ENCODE data around the gene RPN2. TPM values are rescaled to one million over a fixed set of nuclear protein-coding genes. Genes with fewer than 3 reads are reported as not detected.
A peak's percentile ranks its signal among the peaks of the same experiment; 100 is the strongest.

RPN2 gene
- total RNA-seq, 2 experiments from 2014 or later, result 110 to 138 TPM

DNA sequence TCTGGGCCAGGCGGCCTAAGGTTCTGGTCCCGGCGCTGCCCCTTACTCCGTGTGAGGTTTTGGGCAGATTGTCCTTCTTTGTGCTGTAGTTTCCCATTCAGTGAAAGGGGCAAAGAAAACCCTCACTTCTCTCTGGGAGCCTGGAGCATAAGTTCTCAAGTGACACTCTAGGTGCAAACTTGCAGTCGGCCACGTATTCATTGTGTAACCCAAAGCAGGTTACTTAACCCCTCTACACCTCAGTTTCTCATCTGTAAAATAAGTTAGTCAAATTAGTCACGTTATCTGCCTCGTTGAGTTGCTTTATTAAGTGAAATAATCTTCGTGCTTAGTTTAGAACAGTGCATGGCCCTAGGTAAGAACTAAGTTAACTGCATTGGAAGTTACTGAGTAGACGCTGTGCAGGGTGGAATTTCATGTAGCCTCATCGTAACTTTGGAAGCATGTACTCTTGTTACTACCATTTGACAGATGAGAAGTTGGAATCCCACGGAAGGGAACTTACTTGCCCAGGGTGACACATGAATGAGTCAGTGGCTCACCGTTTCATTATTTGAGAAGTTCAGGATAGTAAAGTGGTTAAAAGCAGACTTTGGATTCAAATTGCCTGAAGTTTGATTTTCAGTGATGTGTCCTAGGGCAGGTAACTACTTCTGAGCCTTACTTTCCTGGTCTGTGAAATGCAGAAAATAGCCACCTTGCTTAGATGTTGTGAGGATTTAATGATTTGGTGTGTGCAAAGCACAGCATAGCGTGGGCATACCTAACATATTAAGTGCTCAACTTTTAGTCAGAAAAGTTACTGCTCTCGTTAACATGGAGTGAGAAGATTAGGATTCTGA is 774 bp downstream of the RPN2 start:
- Histone ChIP-seq H3K79me2 (ENCODE audit: insufficient read depth, low read depth, low read length) (peaks cover 61% of the 10 kb centered on the region), H3K4me3 (ENCODE audit: low read depth, low read length, poor library complexity, severe bottlenecking) (peak overlapping the region; percentile 88), H3K36me3 (ENCODE audit: insufficient read depth, low read length) (peaks cover 35% of the 10 kb centered on the region), H3K9me3 (ENCODE audit: low read length) (no peaks in the 10 kb centered on the region), H3K4me1 (ENCODE audit: insufficient read depth, low read length, poor library complexity, severe bottlenecking) (peaks cover 31% of the 10 kb centered on the region), H4K20me1 (ENCODE audit: insufficient read depth, low read length) (peaks cover 10% of the 10 kb centered on the region; the same call in 1 of the 2 replicates), H2AFZ (ENCODE audit: low read length) (peak overlapping the region; percentile 35; the same call in 1 of the 2 replicates), H3K9me2 (ENCODE audit: insufficient read depth, low read length) (no peaks in the 10 kb centered on the region), H3K4me2 (ENCODE audit: low read length) (peak overlapping the region; percentile 93), H3K27ac (ENCODE audit: low read depth, low read length, poor library complexity, severe bottlenecking) (peak overlapping the region; percentile 80)
- intact Hi-C loops (cut with micrococcal nuclease; ENCODE audit: unreplicated experiment), result loop anchor here (2.0 kb wide), 1 partner anchor 85 kb away; the partner anchor contains the start of gene RBL1
- CTCF ChIA-PET (ENCODE audit: unreplicated experiment), result no interaction called here
- DNase-seq (ENCODE audit: low spot score), result peak; percentile 44
- TF ChIP-seq, protein P1, sequence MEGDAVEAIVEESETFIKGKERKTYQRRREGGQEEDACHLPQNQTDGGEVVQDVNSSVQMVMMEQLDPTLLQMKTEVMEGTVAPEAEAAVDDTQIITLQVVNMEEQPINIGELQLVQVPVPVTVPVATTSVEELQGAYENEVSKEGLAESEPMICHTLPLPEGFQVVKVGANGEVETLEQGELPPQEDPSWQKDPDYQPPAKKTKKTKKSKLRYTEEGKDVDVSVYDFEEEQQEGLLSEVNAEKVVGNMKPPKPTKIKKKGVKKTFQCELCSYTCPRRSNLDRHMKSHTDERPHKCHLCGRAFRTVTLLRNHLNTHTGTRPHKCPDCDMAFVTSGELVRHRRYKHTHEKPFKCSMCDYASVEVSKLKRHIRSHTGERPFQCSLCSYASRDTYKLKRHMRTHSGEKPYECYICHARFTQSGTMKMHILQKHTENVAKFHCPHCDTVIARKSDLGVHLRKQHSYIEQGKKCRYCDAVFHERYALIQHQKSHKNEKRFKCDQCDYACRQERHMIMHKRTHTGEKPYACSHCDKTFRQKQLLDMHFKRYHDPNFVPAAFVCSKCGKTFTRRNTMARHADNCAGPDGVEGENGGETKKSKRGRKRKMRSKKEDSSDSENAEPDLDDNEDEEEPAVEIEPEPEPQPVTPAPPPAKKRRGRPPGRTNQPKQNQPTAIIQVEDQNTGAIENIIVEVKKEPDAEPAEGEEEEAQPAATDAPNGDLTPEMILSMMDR (conservative IDR thresholded peaks at IDR 0.05; ENCODE audit: low read length), result no peak
- no peak for TF ChIP-seq EZH2phosphoT487 (IDR thresholded peaks at IDR 0.05; ENCODE audit: borderline replicate concordance, low read depth, low read length)
- POLR2A ChIA-PET, result interaction anchor here (1.8 kb wide), 1 partner anchor 85 kb away, joined by 7 read pairs; no protein-coding TSS in a partner anchor
- BruUV-seq (replicated peaks), result TSS peak; percentile 68

DNA sequence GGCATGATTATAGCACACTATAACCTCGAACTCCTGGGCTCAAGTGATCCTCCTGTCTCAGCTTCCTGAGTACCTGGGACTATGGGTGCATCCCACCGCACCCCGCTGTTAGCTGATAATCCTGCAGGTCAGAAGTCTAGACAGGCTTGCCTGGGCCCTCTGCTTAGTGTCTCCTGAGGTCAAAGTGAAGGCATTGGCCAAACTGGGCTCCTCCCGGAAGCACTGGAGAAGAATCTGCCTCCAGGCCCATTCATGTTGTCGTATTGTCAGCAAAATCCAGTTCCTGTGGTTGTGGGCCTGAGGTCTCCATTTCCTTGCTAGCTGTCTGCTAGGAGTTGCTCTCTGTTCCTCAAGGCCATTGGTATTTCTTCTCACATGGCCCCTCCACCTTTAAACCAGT is 6.6 kb downstream of the RPN2 start:
- Histone ChIP-seq H4K20me1 (ENCODE audit: insufficient read depth, low read length) (peaks cover 11% of the 10 kb centered on the region), H3K9me3 (ENCODE audit: low read length) (no peaks in the 10 kb centered on the region), H2AFZ (ENCODE audit: low read length) (no peak overlapping the region), H3K4me2 (ENCODE audit: low read length) (no peak overlapping the region), H3K4me3 (ENCODE audit: low read depth, low read length, poor library complexity, severe bottlenecking) (no peak overlapping the region), H3K79me2 (ENCODE audit: insufficient read depth, low read depth, low read length) (peaks cover 85% of the 10 kb centered on the region), H3K4me1 (ENCODE audit: insufficient read depth, low read length, poor library complexity, severe bottlenecking) (peaks cover 27% of the 10 kb centered on the region), H3K27ac (ENCODE audit: low read depth, low read length, poor library complexity, severe bottlenecking) (no peak overlapping the region), H3K36me3 (ENCODE audit: insufficient read depth, low read length) (peaks cover 89% of the 10 kb centered on the region), H3K9me2 (ENCODE audit: insufficient read depth, low read length) (no peaks in the 10 kb centered on the region)
- ChIA-PET POLR2A (interaction anchor here (0.8 kb wide), 1 partner anchor 309 kb away, joined by 4 read pairs; no protein-coding TSS in a partner anchor), CTCF (ENCODE audit: unreplicated experiment) (no interaction called here)
- intact Hi-C loops (cut with micrococcal nuclease; ENCODE audit: unreplicated experiment), result no loop called here
- DNase-seq (ENCODE audit: low spot score), result no peak
- TF ChIP-seq, protein P1 (conservative IDR thresholded peaks at IDR 0.05; ENCODE audit: low read length), result no peak
- no peak for TF ChIP-seq EZH2phosphoT487 (IDR thresholded peaks at IDR 0.05; ENCODE audit: borderline replicate concordance, low read depth, low read length)
- no TSS peak for BruUV-seq (replicated peaks)

DNA sequence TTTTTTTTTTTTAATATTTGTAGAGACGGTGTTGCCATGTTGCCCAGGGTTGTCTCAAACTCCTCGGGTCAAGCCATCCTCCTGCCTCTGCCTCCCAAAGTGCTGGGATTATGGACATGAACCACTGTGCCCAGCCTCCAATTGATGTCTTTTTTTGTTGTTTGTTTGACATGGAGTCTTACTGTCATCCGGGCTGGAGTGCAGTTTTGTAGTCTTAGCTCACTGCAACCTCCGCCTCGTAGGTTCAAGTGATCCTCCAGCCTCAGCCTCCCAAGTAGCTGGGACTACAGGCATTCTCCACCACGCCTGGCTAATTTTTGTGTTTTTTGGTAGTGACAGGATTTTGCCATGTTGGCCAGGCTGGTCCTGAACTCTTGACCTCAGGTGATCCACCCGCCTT is 9.7 kb downstream of the RPN2 start:
- ChIA-PET POLR2A (no interaction called here), CTCF (ENCODE audit: unreplicated experiment) (no interaction called here)
- TF ChIP-seq, protein P1 (conservative IDR thresholded peaks at IDR 0.05; ENCODE audit: low read length), result no peak
- no peak for TF ChIP-seq EZH2phosphoT487 (IDR thresholded peaks at IDR 0.05; ENCODE audit: borderline replicate concordance, low read depth, low read length)
- BruUV-seq (replicated peaks), result no TSS peak
- Histone ChIP-seq H3K79me2 (ENCODE audit: insufficient read depth, low read depth, low read length) (peaks cover 83% of the 10 kb centered on the region), H3K4me3 (ENCODE audit: low read depth, low read length, poor library complexity, severe bottlenecking) (no peak overlapping the region), H3K4me1 (ENCODE audit: insufficient read depth, low read length, poor library complexity, severe bottlenecking) (peaks cover 28% of the 10 kb centered on the region), H3K4me2 (ENCODE audit: low read length) (no peak overlapping the region), H2AFZ (ENCODE audit: low read length) (no peak overlapping the region), H4K20me1 (ENCODE audit: insufficient read depth, low read length) (peaks cover 30% of the 10 kb centered on the region), H3K9me2 (ENCODE audit: insufficient read depth, low read length) (no peaks in the 10 kb centered on the region), H3K27ac (ENCODE audit: low read depth, low read length, poor library complexity, severe bottlenecking) (no peak overlapping the region), H3K36me3 (ENCODE audit: insufficient read depth, low read length) (peaks cover 94% of the 10 kb centered on the region), H3K9me3 (ENCODE audit: low read length) (no peaks in the 10 kb centered on the region)
- no peak for DNase-seq (ENCODE audit: low spot score)
- intact Hi-C loops (cut with micrococcal nuclease; ENCODE audit: unreplicated experiment), result no loop called here
